Measurements from ENCODE around the gene S100A10.

The S100A10 gene

GRCh38 chr1:151945725-151946722, 47.6 kb downstream of the S100A10 start:
- H3K4me3 ChIP-seq (ENCODE audit: low read depth, low read length) = no peak overlapping the region
- peak; percentile 96 for DNase-seq (ENCODE audit: low read depth)
- TF ChIP-seq, protein P1, sequence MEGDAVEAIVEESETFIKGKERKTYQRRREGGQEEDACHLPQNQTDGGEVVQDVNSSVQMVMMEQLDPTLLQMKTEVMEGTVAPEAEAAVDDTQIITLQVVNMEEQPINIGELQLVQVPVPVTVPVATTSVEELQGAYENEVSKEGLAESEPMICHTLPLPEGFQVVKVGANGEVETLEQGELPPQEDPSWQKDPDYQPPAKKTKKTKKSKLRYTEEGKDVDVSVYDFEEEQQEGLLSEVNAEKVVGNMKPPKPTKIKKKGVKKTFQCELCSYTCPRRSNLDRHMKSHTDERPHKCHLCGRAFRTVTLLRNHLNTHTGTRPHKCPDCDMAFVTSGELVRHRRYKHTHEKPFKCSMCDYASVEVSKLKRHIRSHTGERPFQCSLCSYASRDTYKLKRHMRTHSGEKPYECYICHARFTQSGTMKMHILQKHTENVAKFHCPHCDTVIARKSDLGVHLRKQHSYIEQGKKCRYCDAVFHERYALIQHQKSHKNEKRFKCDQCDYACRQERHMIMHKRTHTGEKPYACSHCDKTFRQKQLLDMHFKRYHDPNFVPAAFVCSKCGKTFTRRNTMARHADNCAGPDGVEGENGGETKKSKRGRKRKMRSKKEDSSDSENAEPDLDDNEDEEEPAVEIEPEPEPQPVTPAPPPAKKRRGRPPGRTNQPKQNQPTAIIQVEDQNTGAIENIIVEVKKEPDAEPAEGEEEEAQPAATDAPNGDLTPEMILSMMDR (conservative IDR thresholded peaks at IDR 0.05; ENCODE audit: low read depth, low read length) = no peak

GRCh38 chr1:151944857-151945575, 48.6 kb downstream of the S100A10 start:
- no peak for DNase-seq (ENCODE audit: low read depth)
- H3K4me3 ChIP-seq (ENCODE audit: low read depth, low read length) = no peak overlapping the region
- TF ChIP-seq, protein P1 (conservative IDR thresholded peaks at IDR 0.05; ENCODE audit: low read depth, low read length) = no peak

GRCh38 chr1:151944126-151944856, 49.4 kb downstream of the S100A10 start:
- no peak overlapping the region for H3K4me3 ChIP-seq (ENCODE audit: low read depth, low read length)
- TF ChIP-seq, protein P1 (conservative IDR thresholded peaks at IDR 0.05; ENCODE audit: low read depth, low read length) = no peak
- peak; percentile 37 for DNase-seq (ENCODE audit: low read depth)

DNA sequence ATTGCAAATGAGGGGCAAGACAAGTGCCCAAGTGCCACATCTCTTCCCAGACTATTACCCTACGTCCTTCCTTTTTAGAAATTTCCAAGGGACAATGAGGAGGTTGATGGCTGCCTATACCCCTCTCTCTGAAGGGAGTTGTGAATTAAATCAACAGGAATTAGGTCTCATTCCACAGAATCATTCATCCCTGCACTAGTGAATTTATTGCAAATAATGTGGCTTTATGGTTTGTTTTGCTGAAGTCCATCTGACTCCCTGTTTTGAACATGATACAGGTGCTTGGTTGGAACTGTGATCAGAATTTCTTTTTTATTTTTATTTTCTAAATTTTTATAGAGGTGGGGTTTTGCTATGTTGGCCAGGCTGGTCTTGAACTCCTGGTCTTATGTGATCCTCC, 50.1 kb downstream of the S100A10 start:
- DNase-seq (ENCODE audit: low read depth) = no peak
- no peak overlapping the region for H3K4me3 ChIP-seq (ENCODE audit: low read depth, low read length)
- TF ChIP-seq, protein P1 (conservative IDR thresholded peaks at IDR 0.05; ENCODE audit: low read depth, low read length) = no peak

- DNase-seq (ENCODE audit: low read depth) = peak; percentile 73
- TF ChIP-seq, protein P1 (conservative IDR thresholded peaks at IDR 0.05; ENCODE audit: low read depth, low read length) = no peak
- H3K4me3 ChIP-seq (ENCODE audit: low read depth, low read length) = no peak overlapping the region
Measured at GRCh38 chr1:151942882-151943281, 50.8 kb downstream of the S100A10 start.

DNA sequence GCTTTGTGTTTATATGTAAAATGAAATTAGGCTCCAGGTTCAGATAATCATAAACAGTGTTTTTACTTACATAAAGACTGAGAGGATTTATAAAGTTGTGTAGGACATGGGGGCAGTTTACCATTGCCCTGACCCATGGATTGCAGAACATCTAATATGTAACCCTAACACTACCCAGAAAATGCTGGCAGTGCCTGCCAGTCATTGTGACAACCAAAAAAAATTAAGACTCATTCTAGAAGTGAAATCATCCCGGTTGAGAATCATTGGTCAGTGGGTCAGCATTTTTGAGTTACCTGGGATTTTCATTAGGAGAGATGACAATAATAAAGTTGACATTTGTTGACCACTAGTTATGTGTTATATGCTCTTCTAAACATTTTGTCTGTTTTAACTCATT, 53.1 kb downstream of the S100A10 start:
- H3K4me3 ChIP-seq (ENCODE audit: low read depth, low read length) = no peak overlapping the region
- no peak for DNase-seq (ENCODE audit: low read depth)
- TF ChIP-seq, protein P1 (conservative IDR thresholded peaks at IDR 0.05; ENCODE audit: low read depth, low read length) = no peak

Measured in choroid plexus epithelial cell (primary cell).